Measurements from ENCODE around the gene BRINP3.
"Not testable (repeated sequence)": the region's sequence is repeated elsewhere in the genome, so short reads cannot be mapped to it uniquely, and the experiment has no call there.

BRINP3 gene

GRCh38 chr1:190124068-190124467 lies 353.6 kb downstream of the BRINP3 start:
- DNase-seq (ENCODE audit: low read depth in 3 of 3, low spot score in 1 of 3), result no peak

- DNase-seq (ENCODE audit: low read depth in 3 of 3, low spot score in 1 of 3), result not testable (repeated sequence)
These were observed 357.1 kb downstream of the BRINP3 start for GRCh38 chr1:190120564-190120963.

- no peak for DNase-seq (ENCODE audit: low read depth in 3 of 3, low spot score in 1 of 3)
These were observed 358.0 kb downstream of the BRINP3 start for GRCh38 chr1:190119683-190120082.

- no peak for DNase-seq (ENCODE audit: low read depth in 3 of 3, low spot score in 1 of 3)
These were observed 360.7 kb downstream of the BRINP3 start for GRCh38 chr1:190116921-190117320.

GRCh38 chr1:190104961-190105360 lies 372.7 kb downstream of the BRINP3 start:
- DNase-seq (ENCODE audit: low read depth in 3 of 3, low spot score in 1 of 3), result no peak

GRCh38 chr1:190102757-190103326 lies 374.8 kb downstream of the BRINP3 start:
- DNase-seq (ENCODE audit: low read depth in 3 of 3, low spot score in 1 of 3), result no peak

DNA sequence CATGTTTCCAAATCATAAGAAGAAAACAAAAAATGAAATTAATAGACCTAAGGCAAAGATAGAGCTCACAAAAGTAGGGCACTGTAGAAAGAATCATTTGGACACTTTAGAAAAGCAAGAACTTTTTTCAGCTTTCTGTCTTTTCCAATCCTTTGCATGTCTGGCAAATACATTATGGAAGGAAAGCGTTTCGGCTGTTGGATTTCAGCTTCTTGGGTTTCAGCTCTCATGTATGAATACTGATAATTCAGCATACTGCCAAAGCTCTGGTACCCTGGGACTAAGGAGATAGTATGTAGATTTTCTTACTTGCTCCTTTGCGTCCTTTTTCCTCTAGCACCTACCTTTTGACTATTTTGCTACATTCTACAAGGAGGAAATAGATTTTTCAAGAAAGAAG lies 375.9 kb downstream of the BRINP3 start:
- DNase-seq (ENCODE audit: low read depth in 3 of 3, low spot score in 1 of 3), result no peak

GRCh38 chr1:190098756-190099155 lies 378.9 kb downstream of the BRINP3 start:
- no peak for DNase-seq (ENCODE audit: low read depth in 3 of 3, low spot score in 1 of 3)

- no peak for DNase-seq (ENCODE audit: low read depth in 3 of 3, low spot score in 1 of 3)
These were observed 379.6 kb downstream of the BRINP3 start for GRCh38 chr1:190098107-190098506.

GRCh38 chr1:190095596-190095995 lies 382.1 kb downstream of the BRINP3 start:
- no peak for DNase-seq (ENCODE audit: low read depth in 3 of 3, low spot score in 1 of 3)

- no peak for DNase-seq (ENCODE audit: low read depth in 3 of 3, low spot score in 1 of 3)
These were observed 393.1 kb downstream of the BRINP3 start for GRCh38 chr1:190084552-190084951.

DNA sequence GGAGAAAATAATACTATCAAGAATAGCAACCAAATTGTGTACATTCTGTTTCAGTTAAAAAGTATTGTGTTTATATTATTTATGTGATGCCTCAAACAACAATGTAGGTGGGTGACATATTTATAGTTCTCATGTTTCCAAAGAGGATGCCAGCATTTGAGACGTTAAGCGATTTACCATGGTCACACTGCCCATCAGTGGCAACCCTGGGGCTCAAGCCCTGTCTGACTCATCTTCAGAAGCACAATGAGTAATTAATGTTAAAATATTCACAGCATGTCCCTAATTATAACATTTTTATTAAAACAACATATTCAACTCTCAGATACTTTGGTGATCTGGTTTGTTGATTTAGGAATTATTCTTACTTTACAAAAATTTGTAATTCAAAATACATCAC lies 409.4 kb downstream of the BRINP3 start:
- no peak for DNase-seq (ENCODE audit: low read depth in 3 of 3, low spot score in 1 of 3)

GRCh38 chr1:190067592-190067991 lies 410.1 kb downstream of the BRINP3 start:
- DNase-seq (ENCODE audit: low read depth in 3 of 3, low spot score in 1 of 3), result no peak

DNA sequence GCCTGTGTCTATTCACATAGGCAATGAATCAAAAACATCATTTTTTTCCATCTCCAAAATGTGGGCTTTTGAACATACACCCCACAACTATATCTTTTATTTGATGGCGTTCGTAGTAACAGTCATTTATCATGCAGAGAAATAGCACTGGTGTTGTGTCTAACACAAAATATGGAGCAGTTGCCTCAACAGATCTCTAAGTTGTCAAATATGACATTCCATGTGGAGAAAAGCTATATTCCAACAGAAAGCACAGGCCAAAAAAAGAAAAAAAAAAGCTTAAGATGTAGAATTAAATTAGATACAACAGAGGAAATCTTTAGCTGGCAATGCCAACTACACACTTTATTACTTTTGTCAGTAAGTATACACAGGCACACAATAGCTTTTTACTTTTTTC lies 411.7 kb downstream of the BRINP3 start:
- no peak for DNase-seq (ENCODE audit: low read depth in 3 of 3, low spot score in 1 of 3)

- no peak for DNase-seq (ENCODE audit: low read depth in 3 of 3, low spot score in 1 of 3)
These were observed 428.4 kb downstream of the BRINP3 start for GRCh38 chr1:190049314-190049713.

Measured in stimulated activated CD4-positive, alpha-beta T cell treated with anti-CD3 and anti-CD28 coated beads, TNF-alpha, amount 100 ng/mL, for 1 hour (primary cell).